HS-27A (cell line): Measurements from ENCODE around the gene CYB5R4.

Experiments
- DNase-seq: peaks from one replicate; pipeline ENCODE4 v3.0.0-alpha.2; 2012; ENCODE audit warnings: low read depth, missing footprints

Gene CYB5R4

GRCh38 chr6:83985715-83986114, 126.2 kb downstream of the CYB5R4 start:
- DNase-seq: no peak

DNA sequence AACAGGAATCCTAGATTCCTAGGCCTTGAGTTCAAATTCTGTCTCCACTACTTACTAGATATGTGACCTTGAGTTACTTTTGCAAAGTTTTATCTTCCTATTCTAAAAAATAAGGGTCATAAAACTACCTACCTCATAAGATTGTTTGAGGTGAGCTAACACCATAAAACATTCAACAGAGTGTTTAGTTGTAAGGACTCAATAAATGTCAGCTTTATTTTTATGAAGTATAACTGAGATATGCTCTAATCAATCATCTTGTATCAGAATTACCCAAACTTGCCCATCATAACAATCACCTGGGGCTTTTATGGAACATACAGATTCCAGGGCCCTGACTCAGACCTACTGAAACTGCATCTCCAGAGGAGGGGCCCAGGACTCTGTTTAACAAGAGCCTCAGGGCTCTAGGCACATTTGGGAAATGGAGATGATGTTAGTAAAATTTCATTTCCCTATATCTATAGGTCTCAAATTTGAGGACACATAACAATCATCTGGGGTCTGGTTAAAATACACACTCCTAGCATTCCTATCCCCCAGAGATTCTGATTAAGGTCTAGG, 138.6 kb downstream of the CYB5R4 start:
- no peak for DNase-seq

DNA sequence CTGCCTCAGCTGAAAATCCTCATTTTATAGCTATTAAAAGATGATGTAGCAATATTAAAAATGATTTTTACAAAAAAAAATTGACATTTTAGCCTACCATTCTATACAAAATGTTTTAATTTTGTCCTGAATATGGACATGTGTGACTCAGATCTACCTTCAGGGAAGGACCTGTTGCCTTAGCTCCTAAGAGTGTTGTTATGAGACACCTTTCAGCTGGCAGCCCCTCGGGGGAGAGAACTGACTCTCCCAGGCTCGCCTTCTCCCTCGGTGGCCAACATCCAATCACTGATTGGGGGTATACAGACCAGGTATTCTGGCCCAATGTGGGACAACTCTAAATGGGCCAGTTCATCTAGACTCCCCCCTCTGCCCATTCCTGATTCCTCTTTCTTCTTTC, 141.6 kb downstream of the CYB5R4 start:
- DNase-seq: no peak

DNA sequence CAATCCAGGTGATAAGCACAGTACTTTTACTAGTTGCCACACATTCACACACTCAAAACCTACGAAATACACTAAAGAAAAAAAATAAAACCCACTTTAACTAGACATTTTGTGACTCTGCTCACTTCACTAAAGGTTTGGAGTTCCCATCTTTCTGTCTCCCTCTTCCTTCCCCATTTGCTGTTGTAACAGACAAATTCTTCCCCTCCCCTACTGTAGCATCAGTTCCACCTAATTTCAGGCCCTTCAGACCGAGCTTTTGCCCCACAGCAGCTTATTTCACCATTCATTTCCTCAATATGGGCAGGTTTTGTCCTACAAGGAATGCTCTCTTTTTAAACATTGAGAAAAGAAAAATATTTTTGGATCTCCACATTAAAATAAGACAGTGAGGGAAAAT, 142.7 kb downstream of the CYB5R4 start:
- no peak for DNase-seq

GRCh38 chr6:84003131-84003530, 143.6 kb downstream of the CYB5R4 start:
- DNase-seq: no peak

- DNase-seq: no peak
Measured at GRCh38 chr6:84003654-84004053, 144.2 kb downstream of the CYB5R4 start.

DNA sequence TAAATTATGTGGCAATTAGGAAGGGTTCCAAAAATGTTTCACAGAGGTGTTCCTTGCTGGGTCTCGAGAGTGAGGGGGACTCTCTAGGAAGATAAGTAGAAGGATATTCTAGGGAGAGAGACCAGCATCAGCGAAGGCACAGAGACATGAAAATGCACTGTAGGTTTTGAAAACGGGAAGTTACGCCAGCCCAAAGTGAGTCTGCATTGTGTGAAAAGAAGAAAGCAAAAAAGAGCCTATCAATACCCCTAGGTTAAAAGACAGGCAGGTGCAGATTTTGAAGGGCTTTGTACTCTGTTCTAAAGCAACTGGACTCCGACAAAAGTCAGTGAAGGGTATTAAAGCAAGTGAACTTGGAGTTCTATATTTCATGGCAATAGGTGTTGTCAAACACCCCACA, 148.4 kb downstream of the CYB5R4 start:
- DNase-seq: no peak

- DNase-seq: no peak
Measured at GRCh38 chr6:84013354-84013753, 153.9 kb downstream of the CYB5R4 start.

GRCh38 chr6:84013931-84014330, 154.4 kb downstream of the CYB5R4 start:
- no peak for DNase-seq

DNA sequence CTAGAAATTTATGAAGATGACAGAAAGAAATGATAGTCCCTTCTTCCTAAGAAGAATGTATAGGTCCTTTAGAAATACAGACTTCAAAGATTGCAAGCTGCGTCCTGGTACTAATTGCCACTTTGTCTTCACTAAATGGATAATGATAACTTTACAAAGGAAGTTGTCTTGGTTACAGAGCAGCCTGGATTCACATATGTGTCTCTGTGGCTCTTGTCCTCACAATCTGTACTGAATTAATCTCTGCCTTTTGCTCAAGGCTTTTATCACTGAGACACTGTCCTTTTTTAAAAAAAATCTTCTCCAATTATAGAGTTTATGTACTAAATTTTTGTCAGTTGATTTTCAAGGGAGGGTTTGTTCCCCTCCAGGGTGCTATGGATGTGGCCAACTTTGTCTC, 156.5 kb downstream of the CYB5R4 start:
- DNase-seq: no peak
